Fibroblast of peridontal ligament (primary cell): ENCODE data around the gene EPC2.
A peak's percentile ranks its signal among the peaks of the same experiment; 100 is the strongest.
"Not testable (repeated sequence)": the region's sequence is repeated elsewhere in the genome, so short reads cannot be mapped to it uniquely, and the experiment has no call there.

Experiments
- DNase-seq: peaks from one replicate; pipeline ENCODE4 v3.0.0-alpha.2; 2010; ENCODE audit errors: extremely low read depth

EPC2 gene

DNA sequence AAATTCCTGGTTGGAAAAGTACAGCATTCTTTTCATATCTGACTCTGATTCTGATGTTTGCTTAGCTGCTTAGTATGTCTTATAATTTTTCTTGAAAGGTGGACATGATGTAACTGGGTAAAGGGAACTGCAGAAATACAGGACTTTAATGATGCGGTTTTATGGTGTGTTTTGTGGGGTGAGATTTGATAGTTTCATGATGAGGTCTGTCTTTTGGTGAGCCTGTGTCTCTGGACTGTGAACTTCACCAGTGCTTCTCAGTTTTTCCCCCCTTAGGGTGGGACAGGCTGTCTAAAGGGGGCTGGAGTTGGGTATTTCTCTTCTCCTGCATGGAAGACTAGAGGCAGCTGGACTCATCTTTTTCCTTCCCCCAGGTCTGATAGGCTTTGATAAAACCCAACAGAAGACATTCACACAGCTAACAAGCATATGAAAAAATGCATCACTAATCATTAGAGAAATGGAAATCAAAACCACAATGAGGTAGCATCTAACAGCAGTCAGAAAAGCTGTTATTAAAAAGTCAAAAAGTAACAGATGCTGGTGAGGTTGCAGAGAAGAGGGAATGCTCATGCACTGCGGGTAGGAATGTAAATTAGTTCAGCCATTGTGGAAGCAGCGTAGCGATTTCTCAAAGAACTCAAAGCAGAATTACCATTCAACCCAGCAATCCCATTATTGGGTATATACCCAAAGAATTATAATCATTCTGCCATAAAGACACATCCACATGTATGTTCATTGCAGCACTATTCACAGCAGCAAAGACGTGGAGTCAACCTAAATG lies 77.6 kb downstream of the EPC2 start:
- peak; percentile 9 for DNase-seq

DNA sequence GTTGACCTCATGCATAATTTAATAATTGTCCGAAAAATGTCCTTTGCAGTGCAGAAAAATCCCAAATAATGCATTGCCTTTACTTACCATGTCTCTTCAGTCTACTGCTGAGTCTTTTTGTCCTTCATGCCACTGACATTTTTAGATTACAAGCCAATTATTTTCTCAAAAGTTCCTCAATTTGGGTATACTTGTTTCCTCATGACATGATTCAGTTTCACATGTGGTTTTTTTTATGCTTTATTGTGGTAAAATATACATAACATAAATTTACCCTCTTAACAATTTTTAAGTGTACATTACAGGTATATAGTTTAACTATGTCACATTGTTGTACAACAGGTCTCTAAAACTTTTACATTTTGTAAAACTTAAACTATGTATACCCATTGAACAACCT lies 81.0 kb downstream of the EPC2 start:
- no peak for DNase-seq

DNA sequence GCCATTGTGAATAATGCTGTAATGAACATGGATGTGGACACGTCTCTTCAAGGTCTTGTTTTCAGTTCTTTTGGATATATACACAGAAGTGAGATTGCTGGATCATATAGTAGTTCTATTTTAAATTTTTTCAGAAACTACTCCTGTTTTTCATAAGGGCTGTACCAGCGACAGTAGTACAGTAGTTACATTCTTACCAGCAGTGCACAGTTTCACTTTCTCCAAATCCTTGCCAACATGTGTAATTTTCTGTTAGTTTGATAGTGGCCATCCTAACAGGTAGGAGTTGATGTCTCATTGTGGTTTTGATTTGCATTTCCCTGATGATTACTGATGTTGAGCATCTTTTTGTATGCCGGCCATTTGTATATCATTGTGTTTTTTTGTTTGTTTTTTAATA lies 81.7 kb downstream of the EPC2 start:
- no peak for DNase-seq

DNA sequence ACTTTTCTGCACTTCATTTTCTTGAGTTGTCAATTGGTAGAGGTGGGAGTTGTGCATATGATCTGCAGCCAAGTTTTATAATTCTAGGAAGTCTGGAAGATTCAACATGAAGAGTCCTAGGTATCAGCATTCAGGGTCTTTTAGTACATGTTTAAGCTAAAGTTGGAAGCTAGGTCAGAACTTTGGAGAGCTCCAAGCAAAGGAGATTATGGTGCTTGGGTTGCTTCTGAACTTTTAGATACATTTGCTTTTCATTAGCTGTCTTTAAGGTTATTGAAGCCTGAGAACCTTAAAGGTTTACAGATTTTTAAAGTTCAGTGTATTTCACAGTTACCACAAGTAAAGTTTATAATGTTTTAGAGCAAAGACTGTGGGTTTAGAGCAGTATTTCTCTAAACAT lies 85.5 kb downstream of the EPC2 start:
- DNase-seq = peak; percentile 40

DNA sequence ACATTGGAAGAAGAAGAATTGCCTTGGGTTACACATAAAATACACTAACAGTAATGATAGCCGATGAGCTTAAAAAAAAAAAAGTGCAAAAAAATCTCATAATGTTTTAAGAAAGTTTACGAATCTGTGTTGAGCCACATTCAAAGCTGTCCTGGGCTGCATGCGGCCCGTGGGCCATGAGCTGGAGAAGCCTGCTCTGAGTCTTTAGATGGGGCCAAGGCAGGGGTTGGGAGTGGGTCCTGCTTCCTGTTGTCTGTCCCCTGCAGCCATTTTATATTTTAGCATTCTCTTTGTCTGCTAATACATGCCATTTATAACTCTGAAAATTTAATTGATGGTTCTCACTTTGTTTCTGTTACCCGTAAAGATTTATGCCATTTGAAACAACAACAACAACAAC lies 93.2 kb downstream of the EPC2 start:
- no peak for DNase-seq

DNA sequence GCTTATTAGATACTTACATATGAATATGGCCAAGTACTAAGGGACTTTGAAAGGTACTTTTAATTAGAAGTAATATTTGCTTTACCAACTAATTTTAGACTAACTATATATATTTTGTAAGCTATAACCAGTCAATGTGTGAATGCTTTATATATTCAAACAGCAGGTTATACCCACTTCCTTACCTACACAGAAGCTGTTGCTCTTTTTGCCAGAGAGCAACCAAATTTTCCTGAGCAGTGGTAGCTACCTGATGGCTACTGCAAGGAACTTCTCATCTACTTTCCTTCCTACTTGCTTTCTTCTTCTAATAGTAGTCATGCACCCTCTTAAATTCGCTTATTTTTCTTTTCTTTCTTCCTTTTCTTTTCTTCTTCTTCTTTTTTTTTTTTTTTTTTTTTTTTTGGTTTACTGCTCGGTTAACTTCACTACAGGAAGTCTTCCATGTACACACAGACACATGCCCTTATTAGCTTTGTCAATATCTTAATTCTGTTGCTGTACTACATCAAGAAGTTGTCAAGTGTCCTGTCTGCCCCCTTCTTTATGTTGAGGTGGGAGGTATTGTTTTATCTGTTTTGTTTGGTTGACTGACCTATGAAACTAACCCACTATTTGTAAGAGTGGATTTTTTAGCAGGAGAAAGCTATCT lies 95.0 kb downstream of the EPC2 start:
- no peak for DNase-seq

DNA sequence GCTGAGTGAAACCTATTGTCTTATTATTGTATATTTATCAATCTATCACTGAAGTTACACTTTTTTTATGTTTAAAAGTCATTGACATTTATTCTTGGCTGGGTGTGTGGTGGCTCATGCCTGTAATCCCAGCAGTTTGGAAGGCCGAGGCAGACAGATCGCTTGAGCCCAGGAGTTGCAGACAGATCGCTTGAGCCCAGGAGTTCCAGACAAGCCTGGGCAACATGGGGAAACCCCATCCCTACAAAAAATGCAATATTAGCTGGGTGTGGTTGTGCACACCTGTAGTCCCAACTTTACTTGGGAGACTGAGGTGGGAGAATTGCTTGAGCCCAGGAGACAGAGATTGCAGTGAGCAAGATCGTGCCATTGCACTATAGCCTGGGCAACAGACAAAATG lies 97.8 kb downstream of the EPC2 start:
- no peak for DNase-seq

DNA sequence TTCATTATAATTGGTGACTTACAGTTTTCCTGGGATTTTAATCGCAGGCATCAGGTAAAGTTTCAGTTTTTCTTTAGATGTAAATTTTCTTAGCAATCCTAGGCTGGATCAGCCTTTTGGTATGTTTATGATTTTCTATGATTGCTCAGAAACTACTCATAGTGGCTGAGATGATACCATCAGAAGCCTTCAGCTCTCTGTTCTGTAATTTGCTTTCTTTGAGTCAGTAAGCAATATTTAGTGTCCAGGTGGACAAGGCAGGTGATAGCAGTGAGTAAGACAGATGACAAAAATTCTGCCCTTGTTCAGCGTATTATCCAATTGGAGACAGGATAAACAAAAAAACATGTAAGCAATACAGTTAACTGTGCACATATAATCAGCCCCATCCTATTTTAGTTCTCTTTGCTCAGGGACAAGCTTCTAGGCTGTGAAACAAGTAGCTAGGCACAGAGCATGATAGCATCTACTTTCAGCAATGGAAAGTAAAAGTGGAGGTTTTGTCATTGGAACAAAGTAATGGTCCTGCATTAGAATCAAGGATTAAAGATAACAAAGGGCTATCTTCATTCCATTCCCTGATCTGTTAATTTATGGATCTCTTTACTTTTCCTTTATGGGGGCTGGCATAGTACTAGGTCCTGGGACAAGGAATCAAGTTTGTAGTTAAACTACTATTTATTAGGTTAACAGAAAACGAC lies 100.8 kb downstream of the EPC2 start:
- no peak for DNase-seq

DNA sequence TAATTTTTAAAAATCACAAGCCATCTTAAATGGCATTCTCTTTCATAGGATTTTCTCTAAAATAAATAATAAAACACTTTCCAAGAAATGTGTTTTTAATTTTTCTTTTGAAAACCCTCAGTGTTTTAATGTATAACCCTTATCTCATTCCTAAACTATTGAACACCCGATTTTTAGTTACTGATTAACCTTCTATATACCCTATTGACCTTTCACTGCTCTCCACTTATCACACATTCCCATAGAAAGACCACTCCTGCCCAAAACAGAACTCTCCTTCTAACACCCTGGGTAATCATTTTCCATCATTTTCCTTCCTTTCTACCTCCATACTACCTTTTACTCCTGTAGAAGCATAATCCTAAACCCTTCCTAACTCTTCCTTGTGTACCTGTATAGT lies 102.4 kb downstream of the EPC2 start:
- no peak for DNase-seq

DNA sequence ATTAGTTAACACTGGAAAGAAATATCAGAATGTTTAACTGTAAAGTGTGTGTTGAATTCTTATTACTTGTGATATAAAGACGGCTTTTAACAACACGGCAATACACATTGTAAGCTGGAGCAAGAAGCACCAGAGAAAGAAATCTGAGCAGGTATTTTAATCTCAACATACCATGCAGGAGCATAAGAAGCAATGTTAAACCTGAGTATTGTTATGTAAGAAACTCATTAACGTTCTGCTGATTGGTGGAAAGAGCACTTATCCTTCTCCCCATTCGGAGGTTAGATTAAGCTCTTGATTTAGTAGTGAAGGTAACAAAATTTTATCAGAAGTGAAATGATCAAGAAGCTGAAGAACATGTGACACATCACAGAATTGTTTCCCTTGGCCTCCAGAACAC lies 107.4 kb downstream of the EPC2 start:
- no peak for DNase-seq

DNA sequence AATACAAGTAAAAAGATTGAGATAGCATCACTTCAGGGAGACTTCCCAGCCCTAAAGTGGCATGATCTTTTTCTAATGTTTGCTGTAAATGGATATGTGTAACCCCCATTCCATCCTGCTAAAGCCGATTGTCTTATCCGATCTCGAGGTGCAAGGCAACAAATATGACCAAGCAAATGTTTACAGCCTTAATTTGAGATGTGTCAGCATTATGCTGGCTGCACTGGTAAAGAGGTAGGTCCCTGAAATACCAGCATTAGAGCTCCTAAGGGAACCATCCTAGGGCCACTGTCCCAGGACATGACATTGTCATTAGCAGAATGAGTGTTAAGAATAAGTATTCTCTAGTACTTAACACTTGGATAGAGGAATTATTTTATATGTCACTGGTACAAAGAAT lies 108.4 kb downstream of the EPC2 start:
- DNase-seq = no peak

DNA sequence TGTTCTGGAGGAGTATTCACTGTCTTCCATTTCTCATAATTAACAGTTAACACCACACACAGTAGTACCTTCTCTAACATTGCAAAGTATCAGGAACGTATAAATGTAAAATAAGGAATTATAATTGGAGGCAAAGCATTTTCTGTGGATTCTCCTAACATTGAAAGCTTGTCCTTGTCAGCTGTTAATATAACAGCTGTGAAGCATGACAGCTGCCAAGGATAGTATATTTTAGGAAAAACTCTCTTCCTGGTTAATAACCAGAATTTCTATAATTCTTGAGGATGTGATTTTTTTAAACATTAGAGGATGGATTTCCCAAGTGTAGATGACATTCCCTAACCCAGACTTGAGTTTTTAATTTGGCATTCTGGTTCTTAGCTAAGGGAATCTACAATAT lies 110.3 kb downstream of the EPC2 start:
- DNase-seq = no peak

DNA sequence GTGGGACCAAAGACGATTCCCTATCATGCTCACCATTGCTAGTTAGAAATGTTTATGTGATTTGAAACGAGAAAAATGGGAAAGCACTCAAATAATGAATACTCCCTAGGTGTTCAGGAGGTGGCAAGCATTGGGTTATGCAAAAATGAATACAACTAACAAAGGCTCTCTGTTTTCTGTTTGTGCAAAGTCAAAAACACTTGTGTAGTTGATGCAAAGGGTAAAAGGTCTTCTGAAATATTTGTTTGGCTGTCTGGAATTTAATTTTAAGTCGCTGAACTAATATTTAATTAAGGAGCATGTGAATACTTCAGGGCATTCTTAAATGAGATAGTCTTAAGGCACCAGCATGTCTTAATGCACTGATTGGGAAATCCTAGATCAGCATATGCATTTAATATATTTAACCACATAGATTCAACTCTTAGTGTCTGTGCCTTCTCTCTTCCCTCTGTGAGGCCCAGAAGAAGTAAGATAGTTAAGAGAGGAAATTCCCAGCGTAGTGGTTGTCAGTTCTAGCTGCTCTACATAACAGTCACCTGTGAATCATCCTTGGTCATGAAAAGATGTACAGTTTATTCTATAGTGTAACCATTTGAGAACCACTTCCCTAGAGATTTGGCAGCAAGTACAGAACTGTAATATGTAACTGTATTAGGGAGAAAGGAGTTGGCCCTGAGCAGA lies 111.9 kb downstream of the EPC2 start:
- peak; percentile 61 for DNase-seq

DNA sequence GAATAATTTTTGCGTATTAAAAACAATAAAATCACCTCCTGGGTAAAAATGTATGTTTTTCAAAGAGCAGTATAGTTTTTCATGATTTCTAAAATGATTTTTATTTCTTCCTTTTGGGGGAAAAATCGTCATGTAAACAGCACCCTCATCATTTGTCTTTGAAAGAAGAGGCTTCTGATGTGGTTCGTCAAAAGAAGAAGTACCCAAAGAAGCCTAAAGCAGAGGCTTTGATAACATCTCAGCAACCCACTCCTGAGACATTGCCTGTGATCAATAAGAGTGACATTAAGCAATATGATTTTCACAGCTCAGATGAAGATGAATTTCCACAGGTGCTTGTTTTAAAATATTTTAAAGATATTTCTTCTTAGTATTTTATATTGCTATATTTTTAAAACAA lies 120.3 kb downstream of the EPC2 start:
- no peak for DNase-seq

DNA sequence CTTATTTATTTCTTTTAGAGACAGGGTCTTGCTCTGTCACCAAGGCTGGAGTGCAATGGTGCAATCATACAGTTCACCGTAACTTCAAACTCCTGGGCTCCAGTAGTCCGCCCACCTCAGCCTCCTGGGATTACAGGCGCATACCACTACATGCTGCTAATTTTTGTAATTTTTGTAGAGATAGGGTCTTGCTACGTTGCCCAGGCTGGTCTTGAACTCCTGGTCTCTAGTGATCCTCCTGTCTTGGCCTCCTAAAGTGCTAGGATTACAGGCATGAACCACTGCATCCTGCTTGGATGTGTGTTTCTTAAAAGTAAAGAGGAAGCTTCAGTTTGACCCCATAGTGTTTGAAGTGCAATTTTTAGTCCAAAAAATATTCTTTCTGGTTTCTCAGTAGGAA lies 125.5 kb downstream of the EPC2 start:
- no peak for DNase-seq

DNA sequence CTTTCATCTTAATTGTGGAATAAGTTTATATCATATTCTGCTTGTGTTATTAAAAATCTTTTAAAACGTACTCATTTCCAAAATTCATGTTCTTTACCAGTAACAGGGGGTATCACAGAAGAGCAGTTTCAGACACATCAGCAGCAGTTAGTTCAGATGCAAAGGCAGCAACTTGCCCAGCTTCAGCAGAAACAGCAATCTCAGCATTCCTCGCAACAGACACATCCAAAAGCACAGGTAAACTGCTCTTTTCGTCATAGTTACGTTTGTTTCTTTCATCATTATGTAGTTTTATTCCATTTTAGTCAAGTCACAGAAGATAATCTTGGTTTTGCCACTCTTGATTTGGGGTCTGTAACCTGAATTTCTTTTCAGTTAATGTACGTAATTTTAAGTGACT lies 137.0 kb downstream of the EPC2 start:
- DNase-seq = peak; percentile 23

DNA sequence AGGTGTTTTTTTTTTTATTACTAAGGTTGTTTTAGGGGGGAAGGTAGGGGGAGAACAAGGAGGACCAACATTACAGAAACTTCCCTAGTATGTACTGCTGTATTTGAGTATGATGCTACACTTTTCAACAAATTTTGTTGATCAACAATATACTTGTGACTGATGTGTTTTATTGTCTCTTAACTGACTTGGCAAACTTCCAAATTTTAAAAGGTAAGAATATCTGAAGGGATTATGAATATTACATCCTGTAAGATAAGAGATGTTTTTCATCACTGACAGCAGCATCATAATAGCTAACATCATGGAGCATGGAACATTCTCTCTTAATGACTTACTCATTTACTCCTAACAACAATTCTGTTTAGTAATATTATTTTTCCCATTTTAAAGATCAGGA lies 144.5 kb downstream of the EPC2 start:
- no peak for DNase-seq

DNA sequence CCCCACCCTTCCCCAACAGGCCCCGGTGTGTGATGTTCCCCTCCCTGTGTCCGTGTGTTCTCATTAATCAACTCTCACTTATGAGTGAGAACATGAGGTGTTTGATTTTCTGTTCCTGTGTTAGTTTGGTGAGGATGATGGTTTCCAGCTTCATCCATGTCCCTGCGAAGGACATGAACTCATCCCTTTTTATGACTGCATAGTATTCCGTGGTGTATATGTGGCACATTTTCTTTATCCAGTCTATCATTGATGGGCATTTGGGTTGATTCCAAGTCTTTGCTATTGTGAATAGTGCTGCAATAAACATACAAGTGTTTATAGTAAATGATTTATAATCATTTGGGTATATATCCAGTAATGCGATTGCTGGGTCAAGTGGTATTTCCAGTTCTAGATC lies 145.6 kb downstream of the EPC2 start:
- not testable (repeated sequence) for DNase-seq

DNA sequence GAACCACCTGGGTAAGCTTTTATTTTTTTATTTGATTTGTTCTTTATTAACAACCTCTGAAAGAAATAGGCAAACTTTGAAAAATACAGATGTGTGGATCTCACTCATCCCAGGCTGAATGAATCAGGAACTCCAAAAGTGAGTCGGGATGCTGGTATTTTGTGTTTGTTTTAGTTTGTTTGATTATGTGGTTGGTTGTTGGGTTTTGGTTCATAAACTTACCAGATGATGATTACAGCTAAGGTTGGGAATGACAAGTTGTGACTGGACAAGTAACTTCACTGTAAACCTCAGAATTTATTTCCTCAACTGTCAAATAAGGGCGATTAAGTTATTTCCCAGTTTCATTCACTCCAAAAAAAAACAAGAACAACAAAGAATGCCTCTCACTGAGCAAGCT lies 150.0 kb downstream of the EPC2 start:
- DNase-seq = peak; percentile 88

DNA sequence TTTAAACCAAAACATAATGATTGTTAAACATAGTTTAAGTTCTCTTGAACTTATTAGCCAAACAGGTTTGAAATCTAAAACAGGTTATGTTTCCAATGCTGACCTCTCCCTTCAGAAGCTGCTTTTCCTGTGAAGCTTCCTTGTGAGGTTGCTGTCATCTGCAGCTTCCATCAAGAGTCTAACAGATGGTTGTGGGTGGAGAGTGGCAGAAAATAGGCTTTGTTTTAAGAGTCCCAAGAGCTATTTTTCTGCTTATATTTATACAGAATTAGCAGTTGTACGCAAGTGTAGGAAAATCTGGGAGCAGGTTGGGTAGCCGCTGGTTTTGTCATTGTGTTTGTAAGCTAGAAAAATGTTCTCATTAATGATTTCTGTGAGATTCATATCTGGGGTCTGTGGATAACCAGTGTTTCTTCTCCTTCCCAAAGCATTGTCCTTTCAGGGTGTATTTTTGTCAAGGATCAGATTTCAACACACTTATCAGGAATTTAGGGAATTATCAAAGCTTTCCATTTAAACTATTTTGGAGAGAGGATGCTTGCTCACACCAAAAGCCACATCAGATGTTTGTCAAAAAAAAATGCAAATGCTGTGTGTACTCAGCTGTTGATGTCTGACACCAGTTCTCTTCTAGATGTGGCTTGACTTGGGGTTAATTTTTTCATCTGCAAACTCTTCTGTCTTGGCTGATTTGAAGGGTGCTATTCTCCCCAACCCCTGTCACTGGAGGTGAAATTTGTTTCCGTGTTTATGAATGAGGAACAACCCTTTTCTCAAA lies 152.4 kb downstream of the EPC2 start:
- no peak for DNase-seq

DNA sequence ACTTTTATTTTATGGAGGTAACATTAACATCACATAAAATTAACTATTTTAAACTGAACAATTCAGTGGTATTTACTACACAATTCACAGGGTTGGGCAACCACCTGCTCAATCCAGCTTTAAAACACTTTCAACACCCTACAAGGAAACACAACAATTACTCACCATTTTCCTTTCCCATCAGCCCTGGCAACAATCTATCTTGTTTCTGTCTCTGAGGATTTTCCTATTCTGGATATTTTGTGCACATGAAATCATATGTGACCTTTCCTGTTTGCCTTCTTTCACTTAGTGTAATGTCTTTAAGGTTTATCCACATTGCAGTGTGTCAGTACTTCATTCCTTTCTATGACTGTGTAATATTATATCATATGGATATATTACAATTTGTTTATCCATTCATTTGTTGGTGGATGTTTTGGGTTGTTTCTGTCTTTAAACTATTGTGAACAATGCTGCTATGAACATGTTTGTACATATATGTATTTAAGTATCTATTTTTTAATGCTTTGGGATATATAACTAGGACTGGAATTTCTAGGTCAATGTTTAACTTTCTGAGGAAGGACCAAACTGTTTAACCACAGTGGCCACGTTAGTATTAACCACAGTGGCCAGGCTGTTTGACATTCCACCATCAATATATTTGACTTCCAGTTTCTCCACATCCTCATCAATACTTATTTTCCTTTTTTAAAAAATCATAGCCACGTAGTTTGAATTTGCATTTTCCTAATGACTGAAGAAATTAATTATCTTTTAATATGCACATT lies 158.1 kb downstream of the EPC2 start:
- DNase-seq = no peak
